Activated T-helper 2 cell treated with anti-CD3 and anti-CD28 coated beads, Interferon-gamma antibody, Interleukin-2, Interleukin-4, amounts not matched to agents 10 μg/mL and 5 μg/mL and 100 μg/mL, durations not matched to agents 14 hours and 24 hours and 36 hours (primary cell): Measurements from ENCODE around the gene SHC3. TPM values are rescaled to one million over a fixed set of nuclear protein-coding genes. Genes with fewer than 3 reads are reported as not detected.

Experiments used
- DNase-seq: peaks from one replicate; pipeline ENCODE4 v3.0.0; 2021; ENCODE audit warnings: low spot score
- H3K27ac Mint-ChIP-seq: one replicate; pipeline ENCODE4 v1.8.0; 2021; ENCODE audit warnings: mixed read lengths
- H3K27me3 Mint-ChIP-seq: one replicate; pipeline ENCODE4 v1.8.0; 2021; ENCODE audit warnings: low read depth, mixed read lengths
- H3K36me3 Mint-ChIP-seq: one replicate; pipeline ENCODE4 v1.8.0; 2021; ENCODE audit warnings: low read depth, mixed read lengths
- H3K4me1 Mint-ChIP-seq: one replicate; pipeline ENCODE4 v1.8.0; 2021; ENCODE audit warnings: low read depth, mixed read lengths
- H3K4me3 Mint-ChIP-seq: one replicate; pipeline ENCODE4 v1.8.0; 2021; ENCODE audit warnings: low read depth, mild to moderate bottlenecking, moderate library complexity, mixed read lengths
- H3K9me3 Mint-ChIP-seq: one replicate; pipeline ENCODE4 v1.8.0; 2021; ENCODE audit warnings: mixed read lengths
- intact Hi-C: fragments of 100-400 bp; cut with micrococcal nuclease; formaldehyde crosslinking; loops from one replicate; pipeline ENCODE4 v1.15.1; 2023
- total RNA-seq: library from RNA; stranded (reverse); gene quantifications from 2 replicates; pipeline ENCODE4 v1.2.3, GENCODE V29; 2022

SHC3 gene
- total RNA-seq, 1 donor from 2014 or later = not detected

DNA sequence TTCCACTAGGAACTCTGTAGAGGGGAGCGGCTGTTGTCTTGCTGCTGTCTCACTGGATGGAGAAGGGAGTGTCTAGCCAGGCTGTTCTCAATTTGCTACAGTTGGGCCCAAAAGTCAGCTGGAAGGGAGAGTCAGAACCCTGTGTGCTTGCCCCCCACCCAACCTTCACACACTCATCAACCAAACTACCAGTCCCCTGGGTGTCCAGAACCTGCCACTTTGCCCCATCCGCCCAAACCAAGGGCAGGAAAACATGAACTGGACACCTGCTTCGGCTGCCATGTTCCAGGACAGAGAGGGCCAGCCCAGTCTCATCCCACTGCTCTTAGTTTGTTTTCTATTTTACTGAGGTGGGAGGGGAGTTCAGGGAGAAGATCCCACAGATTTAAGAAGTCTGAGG is 105.2 kb downstream of the SHC3 start:
- no peaks in the 10 kb centered on the region for H3K9me3 Mint-ChIP-seq
- no peaks in the 10 kb centered on the region for H3K4me1 Mint-ChIP-seq
- intact Hi-C loops = no loop called here
- H3K27me3 Mint-ChIP-seq = peaks cover 15% of the 10 kb centered on the region
- no peak for DNase-seq
- H3K4me3 Mint-ChIP-seq = no peak overlapping the region
- no peak overlapping the region for H3K27ac Mint-ChIP-seq
- H3K36me3 Mint-ChIP-seq = no peaks in the 10 kb centered on the region

DNA sequence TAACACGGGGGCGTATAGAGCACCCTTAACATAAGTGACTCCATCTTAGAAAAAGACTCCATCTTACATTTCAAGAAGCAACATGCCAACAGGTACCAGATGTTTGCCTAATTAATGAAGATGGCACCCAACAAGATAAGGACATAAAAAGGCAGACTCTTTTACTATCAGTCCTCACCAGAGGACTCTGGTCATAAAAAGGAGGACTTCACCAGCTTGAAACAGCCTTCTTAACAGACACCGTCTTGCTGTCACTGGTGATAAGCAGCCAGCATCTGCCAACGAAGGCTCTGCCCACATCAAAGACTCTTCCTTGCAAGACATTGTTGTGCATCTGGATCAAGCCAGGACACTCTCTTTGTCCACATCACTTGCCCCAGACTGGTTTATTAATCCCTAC is 107.0 kb downstream of the SHC3 start:
- Mint-ChIP-seq H3K9me3 (no peaks in the 10 kb centered on the region), H3K27ac (no peak overlapping the region), H3K4me3 (no peak overlapping the region), H3K27me3 (peaks cover 7% of the 10 kb centered on the region), H3K36me3 (no peaks in the 10 kb centered on the region), H3K4me1 (no peaks in the 10 kb centered on the region)
- intact Hi-C loops = no loop called here
- DNase-seq = no peak

GRCh38 chr9:89066835-89067234 is 111.8 kb downstream of the SHC3 start:
- no peak overlapping the region for H3K4me3 Mint-ChIP-seq
- intact Hi-C loops = no loop called here
- no peaks in the 10 kb centered on the region for H3K36me3 Mint-ChIP-seq
- no peak for DNase-seq
- no peaks in the 10 kb centered on the region for H3K9me3 Mint-ChIP-seq
- H3K4me1 Mint-ChIP-seq = no peaks in the 10 kb centered on the region
- H3K27me3 Mint-ChIP-seq = peaks cover 5% of the 10 kb centered on the region
- no peak overlapping the region for H3K27ac Mint-ChIP-seq

GRCh38 chr9:89065921-89066320 is 112.7 kb downstream of the SHC3 start:
- Mint-ChIP-seq H3K9me3 (no peaks in the 10 kb centered on the region), H3K27me3 (peaks cover 5% of the 10 kb centered on the region), H3K4me3 (no peak overlapping the region), H3K36me3 (no peaks in the 10 kb centered on the region), H3K4me1 (no peaks in the 10 kb centered on the region), H3K27ac (no peak overlapping the region)
- intact Hi-C loops = no loop called here
- DNase-seq = no peak

DNA sequence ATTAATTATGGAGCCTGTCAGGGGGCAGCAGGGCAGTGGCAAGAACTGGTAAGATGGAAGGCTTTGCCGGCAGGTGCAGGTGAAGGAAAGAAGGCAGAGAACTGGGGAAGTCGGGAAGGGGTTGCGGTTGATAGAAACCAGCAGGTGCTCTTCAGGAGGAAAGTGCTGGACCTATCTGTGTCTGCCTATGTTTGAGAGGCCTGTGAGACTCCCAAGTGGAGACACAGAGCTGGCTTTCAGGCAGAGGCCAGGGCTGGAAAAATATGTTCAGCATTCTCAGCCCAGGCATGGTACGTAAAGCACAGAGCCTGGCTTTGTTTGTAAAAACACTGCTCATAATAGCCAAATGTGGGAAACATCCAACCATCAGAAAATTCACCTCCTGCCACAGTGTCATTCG is 117.8 kb downstream of the SHC3 start:
- Mint-ChIP-seq H3K27ac (no peak overlapping the region), H3K4me3 (no peak overlapping the region), H3K27me3 (peaks cover 2% of the 10 kb centered on the region), H3K4me1 (no peaks in the 10 kb centered on the region), H3K9me3 (no peaks in the 10 kb centered on the region), H3K36me3 (no peaks in the 10 kb centered on the region)
- no peak for DNase-seq
- intact Hi-C loops = no loop called here

- Mint-ChIP-seq H3K9me3 (no peaks in the 10 kb centered on the region), H3K27ac (no peak overlapping the region), H3K36me3 (no peaks in the 10 kb centered on the region), H3K4me3 (no peak overlapping the region), H3K27me3 (peaks cover 2% of the 10 kb centered on the region), H3K4me1 (no peaks in the 10 kb centered on the region)
- intact Hi-C loops = no loop called here
- no peak for DNase-seq
Measured at GRCh38 chr9:89059925-89060506, 118.6 kb downstream of the SHC3 start.

DNA sequence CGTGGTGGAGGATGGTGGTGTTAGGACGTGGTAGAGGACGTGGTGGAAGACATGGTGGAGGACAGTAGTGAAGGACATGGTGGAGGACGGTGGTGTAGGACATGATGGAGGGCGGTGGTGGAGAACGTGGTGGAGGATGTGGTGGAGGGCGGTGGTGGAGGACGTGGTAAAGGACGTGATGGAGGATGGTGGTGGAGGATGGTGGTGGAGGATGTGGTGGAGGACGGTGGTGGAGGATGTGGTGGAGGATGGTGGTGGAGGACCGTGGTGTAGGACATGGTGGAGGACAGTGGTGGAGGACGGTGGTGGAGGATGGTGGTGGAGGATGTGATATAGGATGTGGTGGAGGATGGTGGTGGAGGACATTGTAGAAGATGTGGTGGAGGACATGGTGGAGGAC is 119.7 kb downstream of the SHC3 start:
- Mint-ChIP-seq H3K27me3 (peaks cover 2% of the 10 kb centered on the region), H3K36me3 (no peaks in the 10 kb centered on the region), H3K9me3 (no peaks in the 10 kb centered on the region), H3K27ac (no peak overlapping the region), H3K4me1 (no peaks in the 10 kb centered on the region), H3K4me3 (no peak overlapping the region)
- intact Hi-C loops = no loop called here
- DNase-seq = no peak

- no peaks in the 10 kb centered on the region for H3K4me1 Mint-ChIP-seq
Measured at GRCh38 chr9:89054865-89055495, 123.6 kb downstream of the SHC3 start.

DNA sequence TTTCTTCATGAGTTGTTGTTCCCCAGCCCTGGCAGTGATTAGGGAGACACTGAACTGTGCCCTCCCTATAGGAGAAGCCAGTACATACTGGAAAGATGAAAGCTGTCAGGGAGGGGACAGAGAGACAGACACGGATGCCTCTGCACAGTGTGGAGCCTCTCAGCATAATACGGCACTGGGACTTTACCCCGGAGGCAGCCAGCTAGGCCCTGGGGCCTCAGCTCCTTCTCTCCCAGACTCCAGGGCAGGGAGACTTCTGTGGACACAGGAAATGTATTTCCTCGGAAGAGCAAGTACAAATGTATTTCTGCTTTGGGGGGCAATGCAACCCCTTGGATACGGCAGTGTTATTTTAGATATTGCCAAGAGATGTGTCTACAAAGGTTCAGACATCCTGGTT is 125.3 kb downstream of the SHC3 start:
- intact Hi-C loops = no loop called here
- no peak overlapping the region for H3K4me3 Mint-ChIP-seq
- no peaks in the 10 kb centered on the region for H3K4me1 Mint-ChIP-seq
- no peak for DNase-seq
- H3K9me3 Mint-ChIP-seq = no peaks in the 10 kb centered on the region
- H3K27ac Mint-ChIP-seq = no peak overlapping the region
- H3K27me3 Mint-ChIP-seq = peaks cover 2% of the 10 kb centered on the region
- H3K36me3 Mint-ChIP-seq = no peaks in the 10 kb centered on the region

More at GRCh38 chr9:89054865-89055495, 123.6 kb downstream of the SHC3 start:
- intact Hi-C loops = no loop called here
- H3K9me3 Mint-ChIP-seq = no peaks in the 10 kb centered on the region
- peaks cover 2% of the 10 kb centered on the region for H3K27me3 Mint-ChIP-seq
- H3K36me3 Mint-ChIP-seq = no peaks in the 10 kb centered on the region
- DNase-seq = no peak
- no peak overlapping the region for H3K27ac Mint-ChIP-seq
- no peak overlapping the region for H3K4me3 Mint-ChIP-seq

GRCh38 chr9:89052470-89053097 is 126.0 kb downstream of the SHC3 start:
- no peak overlapping the region for H3K4me3 Mint-ChIP-seq
- no peaks in the 10 kb centered on the region for H3K4me1 Mint-ChIP-seq
- peaks cover 2% of the 10 kb centered on the region for H3K27me3 Mint-ChIP-seq
- no peak overlapping the region for H3K27ac Mint-ChIP-seq
- H3K9me3 Mint-ChIP-seq = no peaks in the 10 kb centered on the region
- no peak for DNase-seq
- intact Hi-C loops = no loop called here
- H3K36me3 Mint-ChIP-seq = no peaks in the 10 kb centered on the region

DNA sequence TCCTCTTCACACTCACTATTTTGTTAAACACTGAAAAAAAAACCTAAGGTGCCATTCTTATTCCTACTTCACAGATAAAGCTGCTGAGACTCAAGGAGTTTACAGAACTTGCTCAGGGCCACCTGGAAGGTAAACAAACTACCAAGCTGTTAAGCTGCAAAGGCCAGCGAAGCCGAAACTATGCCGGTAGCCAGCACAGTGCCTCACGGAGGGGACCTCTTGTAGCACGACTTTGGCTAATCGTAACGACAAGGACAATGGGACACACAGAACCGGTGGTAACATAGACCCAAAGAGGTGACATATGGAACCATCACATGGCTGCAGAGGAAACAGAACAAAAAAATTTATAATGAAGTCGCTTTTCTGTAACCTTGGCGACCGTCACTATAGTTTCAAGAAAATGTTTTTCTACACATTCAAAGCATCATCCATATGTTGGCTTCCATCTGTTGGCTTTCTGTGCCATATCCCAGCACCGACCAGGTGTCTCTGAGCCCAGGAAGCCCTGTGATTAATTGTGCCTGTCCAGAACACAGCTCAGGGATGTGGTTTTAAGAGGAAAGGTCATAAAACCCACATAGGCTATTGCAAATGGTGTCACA is 127.1 kb downstream of the SHC3 start:
- Mint-ChIP-seq H3K4me1 (no peaks in the 10 kb centered on the region), H3K9me3 (no peaks in the 10 kb centered on the region), H3K27ac (no peak overlapping the region), H3K4me3 (no peak overlapping the region), H3K36me3 (no peaks in the 10 kb centered on the region), H3K27me3 (peaks cover 4% of the 10 kb centered on the region)
- intact Hi-C loops = no loop called here
- no peak for DNase-seq

DNA sequence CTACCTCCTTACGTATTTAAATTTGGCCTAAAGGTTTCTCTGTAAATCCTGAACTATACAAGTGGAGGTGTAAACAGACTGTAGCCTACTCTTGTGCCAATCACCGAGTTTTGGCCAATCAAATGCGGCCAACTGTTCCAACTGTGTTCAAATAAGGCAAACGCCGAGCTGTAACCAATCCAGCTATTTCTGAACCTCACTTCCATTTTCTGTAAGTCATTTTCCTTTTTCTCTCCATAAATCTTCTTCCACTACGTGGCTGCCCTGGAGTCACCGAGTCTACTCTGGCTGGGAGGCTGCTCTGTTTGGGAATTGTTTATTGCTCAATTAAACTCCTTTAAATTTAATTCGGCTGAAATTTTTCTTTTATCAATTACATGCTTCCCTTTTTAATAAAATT is 129.0 kb downstream of the SHC3 start:
- H3K9me3 Mint-ChIP-seq = no peaks in the 10 kb centered on the region
- no peaks in the 10 kb centered on the region for H3K36me3 Mint-ChIP-seq
- no peak for DNase-seq
- H3K4me3 Mint-ChIP-seq = no peak overlapping the region
- H3K4me1 Mint-ChIP-seq = no peaks in the 10 kb centered on the region
- H3K27ac Mint-ChIP-seq = no peak overlapping the region
- intact Hi-C loops = no loop called here
- H3K27me3 Mint-ChIP-seq = peaks cover 3% of the 10 kb centered on the region

DNA sequence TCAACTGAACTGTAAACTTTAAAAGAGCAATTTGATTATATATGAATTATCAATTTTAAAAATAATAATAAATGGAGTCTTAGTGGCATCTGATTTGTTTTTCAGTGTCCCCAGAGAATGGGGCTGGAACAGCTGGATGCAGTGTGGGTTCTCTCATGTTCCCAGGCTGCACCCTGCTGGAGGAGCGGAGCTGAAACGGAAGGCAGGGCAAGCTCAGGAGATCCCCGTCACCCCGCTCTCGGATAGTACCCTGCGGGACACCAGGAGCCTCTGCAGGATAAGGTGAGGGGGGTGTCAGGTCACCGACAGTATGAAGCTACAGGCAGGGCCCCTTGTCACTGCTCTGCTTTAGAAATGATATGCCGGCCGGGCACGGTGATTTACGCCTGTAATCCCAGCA is 130.0 kb downstream of the SHC3 start:
- H3K4me3 Mint-ChIP-seq = no peak overlapping the region
- H3K27me3 Mint-ChIP-seq = peaks cover 3% of the 10 kb centered on the region
- H3K9me3 Mint-ChIP-seq = no peaks in the 10 kb centered on the region
- DNase-seq = no peak
- intact Hi-C loops = no loop called here
- no peak overlapping the region for H3K27ac Mint-ChIP-seq
- H3K36me3 Mint-ChIP-seq = no peaks in the 10 kb centered on the region
- H3K4me1 Mint-ChIP-seq = no peaks in the 10 kb centered on the region
